IMR-90 (cell line): Measurements from ENCODE around the gene ZNF774.

Experiments
- BHLHE40 ChIP-seq: fragments of 150-350 bp; IDR thresholded peaks from 2 replicates; pipeline ENCODE4 v1.6.1; 2016; ENCODE audit warnings: mild to moderate bottlenecking, low read depth, low read length
- CEBPB ChIP-seq: IDR thresholded peaks from 2 replicates; pipeline ENCODE4 v1.6.1; 2012; ENCODE audit warnings: low read depth, low read length, improper control_type of control experiment
- FOS ChIP-seq: fragments of 150-350 bp; IDR thresholded peaks from 2 replicates; pipeline ENCODE4 v1.6.1; 2016; ENCODE audit warnings: low read depth, low read length
- POLR2A ChIP-seq: IDR thresholded peaks from 2 replicates; pipeline ENCODE4 v1.6.1; 2012; ENCODE audit warnings: mild to moderate bottlenecking, low read depth, low read length
- RAD21 ChIP-seq: IDR thresholded peaks from 2 replicates; pipeline ENCODE4 v1.6.1; 2012; ENCODE audit warnings: low read length, improper control_type of control experiment
- RCOR1 ChIP-seq: IDR thresholded peaks from 2 replicates; pipeline ENCODE4 v1.6.1; 2012; ENCODE audit warnings: mild to moderate bottlenecking, low read length, improper control_type of control experiment; ENCODE audit not compliant: insufficient replicate concordance
- TF ChIP-seq, protein P1 (sequence below): conservative IDR thresholded peaks from 2 replicates; pipeline ENCODE4 v1.5.1; 2012; ENCODE audit warnings: mild to moderate bottlenecking, low read depth, low read length, improper control_type of control experiment

DNA sequence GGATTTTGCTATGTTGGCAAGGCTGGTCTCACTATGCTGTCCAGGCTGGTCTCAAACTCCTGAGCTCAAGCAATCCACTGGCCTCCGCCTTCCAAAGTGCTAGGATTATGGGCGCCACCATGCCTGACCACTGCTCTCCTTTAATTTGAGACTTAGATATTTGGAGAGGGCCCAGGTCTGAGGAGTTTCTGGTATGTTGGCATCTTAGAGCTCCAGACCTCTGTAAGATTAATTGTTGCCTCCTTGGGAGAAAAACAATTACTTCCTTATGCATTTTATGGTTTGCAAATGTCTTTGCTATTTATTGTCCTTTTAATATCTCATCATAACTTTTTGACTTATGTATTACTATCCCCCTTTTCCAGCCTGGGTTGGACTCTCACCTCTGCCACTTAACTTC lies 2.9 kb downstream of the ZNF774 start:
- TF ChIP-seq, protein P1, sequence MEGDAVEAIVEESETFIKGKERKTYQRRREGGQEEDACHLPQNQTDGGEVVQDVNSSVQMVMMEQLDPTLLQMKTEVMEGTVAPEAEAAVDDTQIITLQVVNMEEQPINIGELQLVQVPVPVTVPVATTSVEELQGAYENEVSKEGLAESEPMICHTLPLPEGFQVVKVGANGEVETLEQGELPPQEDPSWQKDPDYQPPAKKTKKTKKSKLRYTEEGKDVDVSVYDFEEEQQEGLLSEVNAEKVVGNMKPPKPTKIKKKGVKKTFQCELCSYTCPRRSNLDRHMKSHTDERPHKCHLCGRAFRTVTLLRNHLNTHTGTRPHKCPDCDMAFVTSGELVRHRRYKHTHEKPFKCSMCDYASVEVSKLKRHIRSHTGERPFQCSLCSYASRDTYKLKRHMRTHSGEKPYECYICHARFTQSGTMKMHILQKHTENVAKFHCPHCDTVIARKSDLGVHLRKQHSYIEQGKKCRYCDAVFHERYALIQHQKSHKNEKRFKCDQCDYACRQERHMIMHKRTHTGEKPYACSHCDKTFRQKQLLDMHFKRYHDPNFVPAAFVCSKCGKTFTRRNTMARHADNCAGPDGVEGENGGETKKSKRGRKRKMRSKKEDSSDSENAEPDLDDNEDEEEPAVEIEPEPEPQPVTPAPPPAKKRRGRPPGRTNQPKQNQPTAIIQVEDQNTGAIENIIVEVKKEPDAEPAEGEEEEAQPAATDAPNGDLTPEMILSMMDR: no peak
- TF ChIP-seq RCOR1 (no peak), POLR2A (no peak), FOS (no peak), RAD21 (no peak), BHLHE40 (no peak), CEBPB (no peak)
